Activated CD4-positive, alpha-beta T cell treated with anti-CD3 and anti-CD28 coated beads for 4 hours (primary cell): ENCODE results near the gene SERHL2.
"Not testable (repeated sequence)": the region's sequence is repeated elsewhere in the genome, so short reads cannot be mapped to it uniquely, and the experiment has no call there.

ENCODE experiments used
- DNase-seq, 2 donors: peaks; one replicate each; pipeline ENCODE4 v3.0.0-alpha.2; 2020

SERHL2 gene

DNA sequence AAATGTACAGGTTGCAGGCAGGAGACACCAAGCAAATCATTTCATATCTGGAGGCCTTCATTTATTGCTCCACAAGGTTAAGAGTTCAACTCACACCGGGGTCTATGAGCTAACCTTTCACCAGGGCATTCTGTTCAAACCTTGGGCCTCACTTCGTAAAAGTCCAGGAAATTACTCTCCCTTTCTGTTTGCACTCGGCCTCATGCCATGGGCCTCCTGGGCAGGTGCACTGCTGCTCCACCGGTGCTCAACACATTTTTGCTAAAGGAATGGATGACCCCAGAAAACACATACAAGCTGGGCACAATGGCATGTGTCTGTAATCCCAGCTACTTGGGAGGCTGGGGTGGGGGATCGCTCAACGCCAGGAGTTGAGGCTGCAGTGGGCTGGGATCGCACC, 17.6 kb upstream of the SERHL2 start:
- DNase-seq, result no peak

DNA sequence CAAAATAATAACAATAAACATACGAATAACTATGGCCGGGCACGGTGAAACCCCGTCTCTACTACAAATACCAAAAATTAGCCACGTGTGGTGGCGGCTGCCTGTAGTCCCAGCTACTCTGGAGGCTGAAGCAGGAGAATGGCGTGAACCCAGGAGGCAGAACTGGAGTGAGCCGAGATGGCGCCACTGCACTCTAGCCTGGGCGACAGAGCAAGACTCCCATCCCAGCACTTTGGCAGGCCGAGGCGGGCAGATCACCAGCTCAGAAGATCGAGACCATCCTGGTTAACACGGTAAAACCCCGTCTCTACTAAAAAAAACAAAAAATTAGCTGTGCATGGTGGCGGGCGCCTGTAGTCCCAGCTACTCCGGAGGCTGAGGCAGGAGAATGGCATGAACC, 17.1 kb upstream of the SERHL2 start:
- not testable (repeated sequence) for DNase-seq

DNA sequence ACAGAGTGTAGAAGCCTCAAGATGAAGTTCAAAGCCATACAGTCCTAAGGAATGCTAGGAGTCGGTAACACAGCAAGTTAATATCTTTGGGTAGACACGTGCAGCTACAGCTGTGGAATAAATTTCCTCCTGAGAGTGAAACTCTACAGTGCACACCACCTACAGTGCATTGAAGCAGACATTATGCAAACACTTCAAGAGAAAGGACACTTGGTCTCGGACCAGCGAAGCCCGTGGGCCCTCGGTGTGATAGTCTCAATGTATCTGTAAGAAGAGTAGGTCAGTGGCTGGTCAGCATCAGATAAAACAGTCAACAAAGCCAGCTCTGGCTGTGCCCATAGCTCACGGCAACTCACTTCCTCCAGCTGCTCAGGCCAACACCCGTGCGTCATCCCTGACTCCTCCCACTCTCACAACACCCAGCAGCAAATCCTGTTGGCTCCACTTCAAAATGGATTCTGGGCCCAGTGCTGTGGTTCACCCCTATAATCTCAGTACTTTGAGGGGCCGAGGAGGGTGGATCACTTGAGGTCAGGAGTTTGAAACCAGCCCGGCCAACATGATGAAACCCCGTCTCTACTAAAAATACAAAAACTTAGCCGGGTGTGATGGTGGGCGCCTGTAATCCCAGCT, 16.4 kb upstream of the SERHL2 start:
- DNase-seq, result not testable (repeated sequence)

DNA sequence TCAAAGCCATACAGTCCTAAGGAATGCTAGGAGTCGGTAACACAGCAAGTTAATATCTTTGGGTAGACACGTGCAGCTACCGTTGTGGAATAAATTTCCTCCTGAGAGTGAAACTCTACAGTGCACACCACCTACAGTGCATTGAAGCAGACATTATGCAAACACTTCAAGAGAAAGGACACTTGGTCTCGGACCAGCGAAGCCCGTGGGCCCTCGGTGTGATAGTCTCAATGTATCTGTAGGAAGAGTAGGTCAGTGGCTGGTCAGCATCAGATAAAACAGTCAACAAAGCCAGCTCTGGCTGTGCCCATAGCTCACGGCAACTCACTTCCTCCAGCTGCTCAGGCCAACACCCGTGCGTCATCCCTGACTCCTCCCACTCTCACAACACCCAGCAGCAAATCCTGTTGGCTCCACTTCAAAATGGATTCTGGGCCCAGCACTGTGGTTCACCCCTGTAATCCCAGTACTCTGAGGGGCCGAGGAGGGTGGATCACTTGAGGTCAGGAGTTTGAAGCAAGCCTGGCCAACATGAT, 14.5 kb upstream of the SERHL2 start:
- not testable (repeated sequence) for DNase-seq

DNA sequence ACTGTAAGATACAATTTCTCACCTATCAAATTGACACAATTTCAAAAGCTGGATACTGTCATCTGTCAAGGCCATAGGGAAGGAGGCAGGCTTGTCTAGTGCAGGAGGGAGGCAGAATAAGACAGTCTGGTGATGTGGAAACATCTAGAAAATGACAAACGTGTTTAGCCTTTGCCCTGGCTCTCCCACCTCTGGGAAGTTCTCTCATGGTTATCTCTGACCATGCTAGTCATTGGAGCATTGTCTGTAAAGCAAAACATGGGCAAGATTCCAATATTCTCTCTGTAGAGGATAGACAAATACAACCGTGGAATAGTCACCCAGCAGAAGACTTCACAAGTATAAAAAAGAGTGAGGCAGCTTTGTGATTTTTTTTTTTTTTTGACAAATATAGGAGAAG, 9.1 kb upstream of the SERHL2 start:
- DNase-seq, result no peak

DNA sequence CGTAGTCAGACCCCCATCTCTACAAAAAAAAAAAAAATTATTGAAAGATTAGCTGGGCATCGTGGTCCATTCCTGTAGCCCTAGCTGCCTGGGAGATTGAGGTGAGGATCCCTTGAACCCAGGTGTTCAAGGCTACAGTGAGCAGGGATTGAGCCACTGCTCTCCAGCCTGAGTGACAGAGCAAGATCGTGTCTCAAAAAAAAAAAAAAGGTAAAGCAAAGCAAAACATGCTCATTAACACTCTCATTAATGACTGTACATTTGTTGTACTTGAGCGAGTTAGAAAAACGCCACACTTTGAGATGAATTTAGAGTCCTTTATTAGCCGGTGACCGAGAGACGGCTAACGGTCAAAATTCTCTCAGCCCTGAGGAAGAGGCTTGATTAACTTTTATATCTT, 6.2 kb upstream of the SERHL2 start:
- no peak for DNase-seq

DNA sequence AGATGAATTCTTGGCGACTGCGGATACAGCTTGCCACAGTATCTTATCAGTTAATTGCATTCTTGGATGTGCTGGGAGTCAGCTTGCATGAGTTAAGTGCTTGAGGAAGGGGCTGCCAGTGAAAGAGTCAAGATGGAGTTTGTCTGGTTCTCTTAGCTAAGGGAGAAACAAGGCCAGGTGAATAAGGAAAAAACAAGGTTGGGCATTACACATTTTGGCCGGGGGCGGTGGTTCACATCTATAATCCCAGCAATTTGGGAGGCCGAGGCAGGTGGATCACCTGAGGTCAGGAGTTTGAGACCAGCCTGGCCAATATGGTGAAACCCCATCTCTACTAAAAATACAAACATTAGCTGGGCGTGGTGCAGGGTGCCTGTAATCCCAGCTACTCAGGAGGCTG, 5.6 kb upstream of the SERHL2 start:
- not testable (repeated sequence) for DNase-seq

DNA sequence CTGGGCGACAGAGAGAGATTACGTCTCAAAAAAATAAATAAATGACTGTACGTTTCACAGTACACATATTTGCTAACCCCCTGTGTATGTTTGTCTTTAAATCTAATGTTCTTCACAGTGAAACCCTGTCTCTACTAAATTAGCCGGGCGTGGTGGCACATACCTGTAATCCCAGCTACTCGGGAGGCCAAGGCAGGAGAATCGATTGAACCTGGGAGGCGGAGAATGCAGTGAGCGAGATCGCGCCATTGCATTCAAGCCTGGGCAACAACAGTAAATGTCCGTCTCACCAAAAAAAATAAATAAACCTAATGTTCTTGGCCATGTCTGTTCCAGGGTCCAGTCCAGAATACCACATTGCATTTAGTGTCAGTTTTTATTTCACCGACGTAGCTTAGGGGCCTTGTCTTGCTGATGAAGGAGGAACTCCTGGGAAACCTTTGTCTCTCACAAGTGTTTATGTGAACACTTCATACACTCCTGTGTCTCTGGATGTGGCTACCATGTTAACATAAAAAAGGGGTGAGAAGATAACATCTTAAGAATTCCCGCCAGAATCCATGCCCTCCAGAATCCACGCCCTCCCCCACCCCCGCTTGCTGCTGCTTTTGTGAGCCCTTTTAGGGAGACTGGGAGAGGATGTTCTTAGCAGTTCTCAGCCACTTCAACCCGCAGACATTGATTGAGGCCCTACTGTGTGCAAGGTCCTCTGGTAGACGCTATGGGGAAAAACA, 5.0 kb upstream of the SERHL2 start:
- DNase-seq, result no peak

DNA sequence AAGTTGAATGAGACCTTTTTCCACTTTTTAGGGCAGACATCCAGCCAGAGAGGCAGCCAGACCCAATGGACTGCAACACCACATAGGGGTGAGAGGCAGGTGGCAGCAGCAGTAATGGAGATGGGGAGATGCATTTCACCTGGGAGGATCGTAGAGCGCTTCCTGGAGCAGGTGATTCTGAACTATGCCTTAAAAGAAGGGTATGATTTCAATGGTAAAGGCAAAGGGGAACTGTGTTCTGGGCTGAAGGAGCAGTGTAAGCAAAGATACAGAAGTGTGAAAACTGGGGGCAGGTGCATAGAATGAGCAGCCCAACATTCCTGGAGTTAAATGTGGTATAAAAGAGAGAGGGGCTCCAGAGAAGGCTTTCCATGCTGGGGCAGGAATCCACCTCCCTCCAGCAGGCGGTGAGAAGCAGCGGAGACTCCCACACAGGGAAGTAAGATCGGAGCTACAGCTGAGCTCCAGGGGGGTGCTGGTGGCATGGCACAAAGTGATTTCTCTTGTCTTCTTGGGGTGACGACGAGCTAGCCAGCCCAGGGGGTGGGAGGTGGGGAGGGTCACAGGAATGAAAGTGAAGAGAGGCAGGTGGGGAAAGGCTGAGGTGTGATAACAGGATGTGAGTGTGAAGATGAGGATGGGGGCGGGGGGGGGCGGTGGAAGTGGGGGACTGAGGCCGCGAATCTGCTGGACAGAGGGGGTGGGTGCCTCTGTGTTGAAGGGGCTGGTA, 4.3 kb upstream of the SERHL2 start:
- no peak for DNase-seq

DNA sequence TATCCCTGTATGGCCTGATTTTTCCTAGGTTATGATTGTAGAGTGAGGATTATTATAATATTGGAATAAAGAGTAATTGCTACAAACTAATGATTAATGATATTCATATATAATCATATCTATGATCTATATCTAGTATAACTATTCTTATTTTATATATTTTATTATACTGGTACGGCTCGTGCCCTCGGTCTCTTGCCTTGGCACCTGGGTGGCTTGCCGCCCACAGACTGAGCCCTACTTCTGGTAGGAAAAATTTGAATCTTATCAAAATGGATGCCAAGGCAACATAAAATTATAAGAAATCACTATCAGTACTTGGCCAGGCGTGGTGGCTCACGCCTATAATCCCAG, 1.5 kb upstream of the SERHL2 start:
- DNase-seq, result not testable (repeated sequence)

DNA sequence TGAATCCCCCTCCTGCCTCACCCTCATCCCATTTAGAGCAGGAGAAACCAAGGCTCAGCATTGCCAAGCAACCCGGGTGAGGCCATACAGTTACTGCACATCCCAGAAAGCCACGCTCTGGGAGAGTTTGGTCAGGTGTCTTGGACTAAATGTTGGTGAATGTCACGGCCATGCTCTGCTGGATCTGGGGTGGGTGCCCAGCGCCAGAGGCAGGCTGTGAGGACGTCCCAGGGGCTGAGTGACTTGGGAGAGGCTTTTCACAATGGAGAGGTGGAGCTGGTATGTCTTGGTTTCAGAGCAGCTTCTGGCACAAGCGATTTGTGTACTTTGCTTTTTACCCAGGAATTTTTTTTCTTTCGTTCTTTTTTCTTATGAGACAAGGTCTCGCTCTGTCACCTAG, 6.6 kb downstream of the SERHL2 start:
- no peak for DNase-seq

DNA sequence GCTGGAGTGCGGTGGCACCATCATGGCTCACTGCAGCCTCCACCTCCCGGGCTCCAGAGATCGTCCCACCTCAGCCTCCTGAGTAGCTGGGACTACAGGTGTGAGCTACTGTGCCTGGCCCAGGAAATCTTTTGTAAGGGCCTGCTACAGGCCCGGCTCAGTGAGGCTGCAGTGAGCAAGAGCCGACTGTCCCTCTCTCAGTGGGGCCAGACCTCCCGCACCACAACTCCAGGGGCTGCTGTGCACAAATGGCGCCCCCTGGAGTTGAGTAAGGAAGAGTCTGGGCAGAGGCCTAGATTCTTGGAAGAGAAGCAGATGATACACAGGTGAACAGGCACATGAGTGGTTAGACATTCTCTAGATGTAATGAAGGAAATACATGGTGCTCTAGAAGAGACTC, 7.0 kb downstream of the SERHL2 start:
- DNase-seq, result no peak

DNA sequence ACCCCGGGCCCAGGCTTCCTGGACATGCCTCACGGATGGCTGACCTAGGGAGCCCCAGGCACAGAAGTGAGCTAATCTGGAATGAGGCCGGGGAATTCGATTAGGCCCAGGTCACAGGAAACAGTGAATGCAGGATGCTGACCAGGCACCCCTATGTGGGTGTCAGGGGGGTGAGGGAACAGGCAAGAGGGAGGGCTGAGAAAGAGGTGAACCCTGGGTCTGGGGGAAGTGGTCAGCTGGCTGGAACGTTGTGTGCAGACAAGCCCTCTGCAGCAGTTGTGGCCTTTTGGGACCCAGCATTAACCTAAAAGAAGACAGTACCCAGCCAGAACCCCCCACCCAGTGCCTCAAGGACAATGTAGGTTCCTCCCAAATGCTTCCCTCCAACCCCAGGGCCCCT, 8.1 kb downstream of the SERHL2 start:
- no peak for DNase-seq

DNA sequence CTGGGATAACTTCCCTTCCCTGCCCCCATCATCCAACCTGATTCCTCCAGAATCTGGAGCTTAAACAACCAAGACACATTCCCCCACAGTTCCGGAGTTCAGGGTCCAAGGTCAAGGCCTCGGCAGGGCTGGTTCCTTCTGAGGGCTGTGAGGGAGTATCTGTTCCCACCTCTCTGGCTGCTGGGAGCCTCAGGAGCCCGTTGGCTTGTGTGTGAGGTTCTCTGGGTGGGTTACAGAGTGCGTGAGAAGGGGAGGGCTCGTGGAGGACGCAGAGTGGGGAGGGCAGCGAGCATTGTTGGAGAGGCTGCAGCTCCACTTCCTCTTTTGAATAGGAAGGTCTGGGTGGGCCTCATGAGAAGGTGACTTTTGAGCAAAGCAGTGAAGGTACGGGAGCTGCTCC, 8.5 kb downstream of the SERHL2 start:
- DNase-seq, result no peak

DNA sequence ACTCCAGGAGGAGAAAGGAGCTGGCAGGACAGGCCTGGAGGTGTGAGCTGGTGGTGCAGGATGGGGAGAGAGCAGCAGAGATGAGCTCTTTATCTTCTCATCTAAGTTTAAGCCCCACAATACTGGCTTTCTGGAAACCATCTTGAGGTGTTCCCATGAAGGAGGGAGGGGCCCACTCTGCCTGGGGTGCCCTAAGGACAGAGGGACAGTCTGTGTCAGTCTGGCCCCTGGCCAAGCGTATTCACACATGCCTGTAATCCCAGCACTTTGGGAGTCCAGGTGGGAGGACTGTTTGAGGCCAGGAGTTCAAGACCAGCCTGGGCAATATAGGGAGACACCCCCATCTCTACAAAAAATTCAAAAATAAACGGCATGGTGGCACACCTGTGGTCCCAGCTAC, 8.9 kb downstream of the SERHL2 start:
- DNase-seq, result no peak

DNA sequence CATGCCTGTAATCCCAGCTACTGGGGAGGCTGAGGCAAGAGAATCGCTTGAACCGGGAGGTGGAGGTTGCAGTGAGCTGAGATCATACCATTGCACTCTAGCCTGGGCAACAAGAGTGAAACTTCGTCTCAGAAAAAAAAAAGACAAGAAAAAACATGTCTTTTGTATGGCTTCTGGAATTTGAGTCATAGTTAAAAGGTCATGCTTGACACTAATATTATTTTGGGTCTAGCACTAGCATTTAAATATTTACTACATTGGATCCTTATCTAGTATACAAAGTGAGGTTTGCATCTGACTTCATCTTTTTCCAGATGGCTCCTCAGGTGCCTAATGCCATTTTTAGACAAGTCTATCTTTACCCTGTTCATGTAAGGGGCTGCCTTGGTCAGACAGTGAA, 10.2 kb downstream of the SERHL2 start:
- DNase-seq, result not testable (repeated sequence)

DNA sequence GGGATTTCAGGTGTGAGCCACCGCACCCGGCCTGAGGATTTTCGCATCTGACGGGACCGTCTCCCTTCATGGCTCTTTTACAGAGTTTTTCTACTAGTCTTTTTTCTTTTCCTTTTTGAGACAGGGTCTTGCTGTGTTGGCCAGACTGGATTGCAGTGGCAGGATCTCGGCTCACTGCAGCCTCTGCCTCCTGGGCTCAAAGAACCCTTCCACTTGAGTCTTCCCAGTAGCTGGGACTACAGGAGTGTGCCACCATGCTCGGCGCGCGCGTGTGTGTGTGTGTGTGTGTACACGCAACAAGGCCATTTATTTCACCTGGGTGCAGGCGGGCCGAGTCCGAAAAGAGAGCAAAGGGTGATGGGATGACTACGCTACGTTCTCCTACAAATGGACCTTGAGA, 10.9 kb downstream of the SERHL2 start:
- no peak for DNase-seq

DNA sequence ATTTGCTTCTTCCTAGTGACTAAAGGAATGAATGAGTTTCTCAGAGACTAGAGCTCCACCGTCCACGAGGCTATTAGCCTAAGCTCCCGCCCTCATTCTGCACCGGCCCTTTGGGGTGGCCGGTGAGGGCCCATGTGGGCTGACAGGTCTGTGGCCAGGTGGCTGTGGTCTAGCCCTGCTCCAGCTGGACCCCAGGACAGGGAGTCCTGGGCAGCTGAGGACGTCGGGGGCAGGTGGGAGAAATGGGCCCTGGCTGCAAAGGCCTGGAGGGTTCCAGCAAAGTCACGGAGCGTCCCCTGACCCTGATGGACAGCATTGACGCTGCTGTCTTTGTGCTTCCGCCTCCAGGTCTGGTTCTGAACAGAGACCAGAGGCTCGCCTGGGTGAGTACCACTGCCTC, 12.2 kb downstream of the SERHL2 start:
- DNase-seq, result no peak

DNA sequence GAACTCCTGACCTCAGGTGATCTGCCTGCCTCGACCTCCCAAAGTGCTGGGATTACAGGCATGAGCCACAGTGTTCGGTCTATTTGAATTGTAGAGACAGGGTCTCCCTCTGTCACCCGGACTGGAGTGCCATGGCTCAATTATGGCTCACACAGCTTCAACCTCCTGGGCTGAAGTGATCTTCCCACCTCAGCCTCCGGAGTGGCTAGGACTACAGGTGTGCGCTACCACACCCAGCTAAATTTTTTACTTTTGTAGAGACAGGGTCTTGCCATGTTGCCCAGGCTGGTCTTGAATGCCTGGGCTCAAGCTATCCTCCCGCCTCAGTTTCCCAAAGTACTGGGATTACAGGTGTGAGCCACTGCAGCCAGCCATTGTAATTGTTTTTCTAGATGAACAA, 14.2 kb downstream of the SERHL2 start:
- DNase-seq, result not testable (repeated sequence)

DNA sequence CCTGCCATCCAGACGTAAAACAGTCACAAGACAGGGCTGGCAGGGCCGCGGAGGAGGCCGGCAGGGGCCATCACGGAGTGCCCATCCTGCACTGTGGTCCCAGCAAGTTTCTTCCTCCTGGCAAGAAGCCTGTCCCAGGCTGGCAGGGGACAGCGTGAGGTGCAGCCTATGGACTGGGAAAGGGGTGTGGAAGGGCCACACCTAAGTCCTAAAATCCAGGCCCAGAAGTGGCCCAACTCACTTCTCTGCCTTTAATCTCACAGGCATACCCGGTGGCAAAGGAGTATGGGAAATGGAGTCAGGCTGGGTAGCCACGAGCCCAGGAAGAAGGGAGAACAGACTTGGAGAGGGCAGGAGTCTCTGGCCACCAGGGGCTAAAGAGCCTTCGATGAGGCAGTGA, 16.8 kb downstream of the SERHL2 start:
- not testable (repeated sequence) for DNase-seq

DNA sequence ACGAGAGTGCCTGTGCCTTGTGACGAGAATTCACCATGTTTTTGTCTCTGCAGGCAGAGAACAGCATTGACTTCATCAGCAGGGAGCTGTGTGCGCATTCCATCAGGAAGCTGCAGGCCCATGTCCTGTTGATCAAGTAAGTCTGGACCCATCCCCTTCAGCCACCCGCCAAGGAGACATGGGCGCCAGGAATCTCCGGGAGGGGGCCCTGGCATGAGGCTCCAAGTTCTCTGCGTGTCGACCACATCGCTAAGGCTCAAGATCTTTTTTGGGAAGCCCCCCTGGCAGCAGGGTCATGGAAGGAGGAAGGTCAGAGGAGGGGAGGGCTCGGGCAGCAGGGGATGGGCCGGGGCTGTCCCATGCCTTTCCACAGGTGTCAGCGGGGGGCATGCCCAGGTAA, 17.3 kb downstream of the SERHL2 start:
- DNase-seq, result not testable (repeated sequence)

DNA sequence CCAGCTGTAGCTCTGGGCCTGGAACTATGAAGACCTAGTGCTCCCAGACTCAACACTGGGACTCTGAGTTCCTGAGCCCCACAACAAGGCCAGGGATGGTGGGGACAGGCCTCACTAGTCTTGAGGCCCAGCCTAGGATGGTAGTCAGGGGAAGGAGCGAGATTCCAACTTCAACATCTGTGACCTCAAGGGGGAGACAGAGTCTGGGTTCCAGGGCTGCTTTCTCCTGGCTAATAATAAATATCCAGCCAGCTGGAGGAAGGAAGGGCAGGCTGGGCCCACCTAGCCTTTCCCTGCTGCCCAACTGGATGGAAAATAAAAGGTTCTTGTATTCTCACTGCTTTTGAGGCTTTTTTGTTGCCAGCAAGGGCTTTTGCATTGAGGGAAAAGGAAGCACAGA, 20.3 kb downstream of the SERHL2 start:
- not testable (repeated sequence) for DNase-seq

DNA sequence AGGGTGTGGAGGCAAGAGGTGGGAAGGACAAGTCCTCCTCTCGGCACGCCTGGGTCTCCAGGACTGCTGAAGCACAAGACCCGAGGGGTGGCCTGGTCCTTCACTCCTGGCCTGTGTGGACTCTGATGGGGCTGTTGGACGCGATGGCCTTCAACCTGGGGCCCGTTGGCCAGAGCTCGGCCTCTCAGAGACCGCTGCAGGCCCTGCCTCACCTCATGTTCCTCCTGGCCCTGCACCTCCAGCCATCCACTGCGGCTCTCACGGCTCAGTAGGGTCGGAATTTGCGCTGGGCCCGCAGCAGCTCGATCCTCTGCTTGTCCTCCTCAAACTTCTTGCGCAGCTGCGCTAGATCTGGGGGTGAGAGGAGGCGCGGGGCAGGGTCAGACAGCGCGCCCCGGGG, 20.7 kb downstream of the SERHL2 start:
- not testable (repeated sequence) for DNase-seq

DNA sequence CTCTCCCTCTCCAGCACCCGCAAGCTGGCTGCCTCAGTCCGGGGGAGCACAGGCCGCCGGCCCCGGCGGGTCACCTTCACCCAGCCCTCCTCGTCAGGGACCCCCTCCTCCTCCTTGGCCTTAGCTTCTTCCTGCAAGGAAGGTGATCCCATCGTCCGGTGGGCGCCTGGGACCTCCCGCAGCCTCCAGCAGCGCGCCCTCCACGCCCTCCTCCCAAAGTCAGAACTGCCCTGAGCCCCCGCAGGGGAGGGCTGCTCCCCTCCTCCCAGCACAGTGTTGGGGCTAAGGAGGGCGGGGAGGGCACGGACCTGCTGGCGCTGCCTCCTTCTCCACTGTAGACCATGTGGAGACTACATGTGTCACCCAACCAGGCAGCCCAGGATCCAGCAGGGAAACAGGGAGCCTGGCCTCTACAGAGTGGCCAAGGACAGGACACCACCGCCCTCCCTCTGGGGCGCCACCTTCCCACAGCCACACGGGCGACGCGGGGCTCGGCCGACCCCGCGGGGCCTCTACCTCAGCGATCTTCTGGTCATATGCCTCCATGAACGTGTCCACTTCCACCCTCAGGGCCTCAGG, 22.3 kb downstream of the SERHL2 start:
- not testable (repeated sequence) for DNase-seq
